GM21737 (cell line): ENCODE measurements around the gene ASTN2.

Experiments
- ATAC-seq: cut with Tn5 transposase; IDR thresholded peaks from one replicate; pipeline ENCODE4 v1.9.1; 2021; ENCODE audit warnings: mild to moderate bottlenecking, moderate library complexity; ENCODE audit not compliant: unreplicated experiment

The ASTN2 gene

DNA sequence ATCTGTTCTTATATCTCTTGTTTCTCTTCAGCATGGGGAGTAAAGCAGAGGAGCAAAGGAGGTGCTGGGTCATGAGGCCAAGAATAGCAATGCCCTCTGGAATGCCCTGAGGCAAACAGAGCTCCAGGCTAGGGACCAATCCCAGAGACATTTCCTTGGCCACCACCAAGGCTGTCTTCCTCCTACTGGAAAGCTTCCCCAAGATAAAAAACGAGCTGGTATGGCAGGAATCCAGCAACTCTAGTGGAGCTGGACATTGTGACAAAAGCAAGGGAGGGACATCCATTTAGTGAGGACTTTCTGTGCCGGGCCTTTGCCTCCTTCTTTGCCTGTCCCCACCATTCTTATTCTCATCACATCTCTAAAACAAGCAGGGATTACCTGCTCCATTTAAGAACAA lies 161.6 kb downstream of the ASTN2 start:
- no peak for ATAC-seq

DNA sequence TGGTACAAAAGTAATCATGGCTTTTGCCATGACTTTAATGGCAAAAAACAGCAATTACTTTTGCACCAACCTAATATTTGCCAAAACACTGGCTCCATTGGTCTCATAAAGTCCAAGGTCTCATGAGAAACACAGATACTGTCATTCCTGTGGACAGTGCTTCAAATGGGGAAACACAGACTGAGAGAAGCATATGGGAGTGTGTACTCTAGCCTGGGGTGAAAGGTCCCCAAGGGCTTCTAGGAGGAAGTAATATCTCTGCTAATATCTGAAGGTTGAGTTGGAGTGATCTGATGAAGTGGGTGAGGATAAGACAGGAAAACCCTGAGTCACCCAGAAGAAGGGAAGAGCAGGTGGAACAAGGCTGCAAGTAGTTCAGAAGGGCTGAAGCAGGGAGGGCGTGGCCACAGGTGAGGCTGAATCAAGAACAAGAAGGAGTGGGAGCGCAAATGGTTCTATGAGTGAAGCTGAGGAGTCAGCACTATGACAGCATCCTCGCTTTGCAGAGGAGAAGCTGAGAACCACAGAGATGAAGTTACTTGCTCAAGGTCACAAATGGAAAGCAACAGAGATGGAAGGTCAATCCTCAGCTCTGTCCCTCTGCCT lies 164.1 kb downstream of the ASTN2 start:
- ATAC-seq: no peak

DNA sequence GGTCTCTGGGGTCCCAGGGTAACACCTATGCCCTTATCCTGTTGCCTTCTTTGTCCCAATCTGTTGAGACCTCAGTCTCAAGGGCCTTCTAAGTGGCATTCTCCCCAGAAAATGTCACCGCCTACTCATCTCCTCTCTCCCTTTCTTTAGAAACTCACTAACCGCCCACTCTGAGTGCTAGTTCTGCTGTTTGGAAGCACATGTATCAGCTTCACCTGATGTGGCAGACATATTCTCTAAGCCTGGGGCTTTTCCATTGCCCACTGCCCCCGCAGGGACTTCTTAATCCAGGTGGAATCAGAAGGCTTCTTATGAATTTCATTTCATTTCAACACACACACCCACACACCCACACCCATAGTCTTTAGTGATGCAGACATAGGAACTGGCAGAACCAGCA lies 165.1 kb downstream of the ASTN2 start:
- no peak for ATAC-seq

DNA sequence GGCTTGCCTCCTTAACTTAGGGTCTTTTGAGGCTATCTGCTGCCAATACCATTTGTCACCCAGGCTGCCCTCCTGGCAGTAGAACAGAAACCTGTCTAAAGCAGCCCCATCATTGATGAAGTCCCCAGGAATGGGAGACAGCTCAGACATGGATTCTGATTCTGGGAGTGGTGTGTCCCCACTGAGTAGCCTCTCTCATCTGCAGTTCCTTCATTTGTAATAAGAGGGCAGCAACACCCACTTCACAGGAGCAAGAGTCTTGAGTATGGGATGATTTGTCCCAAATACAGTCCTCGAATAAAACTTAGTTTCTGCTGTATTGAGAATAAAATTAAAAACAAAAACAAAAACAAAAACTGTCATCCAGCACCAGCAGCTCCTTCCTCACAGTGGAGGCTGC lies 167.6 kb downstream of the ASTN2 start:
- ATAC-seq: no peak

DNA sequence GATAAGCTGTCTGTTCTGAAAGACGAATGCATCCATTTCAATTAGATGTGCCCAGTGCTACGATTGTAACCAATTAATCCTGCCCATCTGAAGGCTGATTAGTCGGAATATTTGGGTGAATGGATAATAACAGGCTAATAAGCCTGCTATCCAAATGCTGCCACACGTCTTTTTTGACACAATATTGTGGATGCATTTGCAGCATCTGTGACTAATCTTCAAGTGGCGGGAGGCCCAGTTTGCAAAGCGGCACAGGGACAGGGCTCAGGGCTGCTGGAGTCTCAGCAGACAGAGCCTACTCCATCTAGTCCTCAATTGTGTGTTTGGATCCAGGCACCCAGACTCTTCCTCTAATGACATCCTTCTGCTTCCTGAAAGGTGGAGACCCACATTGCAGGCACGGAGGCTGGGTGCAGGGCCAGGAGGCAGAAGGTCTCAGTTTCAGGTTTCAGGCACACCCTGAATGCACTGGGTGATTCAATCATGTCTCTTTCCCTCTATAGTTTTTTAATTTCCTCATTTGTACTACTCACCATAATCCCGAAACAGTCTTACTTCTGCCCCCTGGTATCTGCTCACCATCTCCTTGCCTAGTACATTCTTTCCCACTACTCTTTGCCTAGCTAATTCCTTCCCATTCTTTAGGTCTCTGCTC lies 169.6 kb downstream of the ASTN2 start:
- ATAC-seq: no peak

DNA sequence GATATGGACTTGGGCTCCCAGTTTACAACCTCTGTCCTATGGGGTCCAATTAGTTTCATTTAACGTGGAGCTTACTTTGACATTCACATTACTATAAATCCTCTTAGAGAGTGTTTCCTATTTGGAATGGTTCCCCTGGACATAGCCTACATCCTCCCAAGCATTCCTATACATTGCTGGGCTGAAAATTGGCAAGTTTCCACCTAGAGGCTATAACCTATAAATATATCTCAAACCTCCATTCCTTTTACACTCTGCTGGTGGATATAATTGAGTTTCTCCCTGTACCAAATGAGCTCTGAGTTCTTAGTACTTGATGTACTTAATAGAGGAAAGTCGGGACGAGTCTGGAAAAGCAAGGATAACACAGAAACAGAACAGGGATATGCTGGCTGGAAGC lies 172.8 kb downstream of the ASTN2 start:
- no peak for ATAC-seq

DNA sequence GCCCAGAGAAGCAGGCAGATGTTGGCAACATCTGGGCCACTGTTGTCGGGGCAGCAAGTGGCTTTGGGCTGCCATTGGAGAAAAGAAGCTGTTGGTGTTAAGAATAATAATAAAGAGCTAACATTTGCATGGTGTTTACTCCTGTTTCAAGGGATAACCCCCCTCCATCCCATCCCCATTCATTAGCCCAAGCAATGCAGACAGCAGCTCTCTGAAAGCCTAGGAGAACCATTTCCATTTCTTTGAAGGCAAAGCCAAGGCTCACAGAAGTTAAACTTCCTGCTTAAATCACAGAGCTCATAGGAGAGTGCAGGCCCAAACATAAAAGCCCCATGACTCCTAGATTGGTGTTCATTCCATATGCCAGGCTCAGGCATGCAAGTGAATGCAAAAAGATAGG lies 175.4 kb downstream of the ASTN2 start:
- no peak for ATAC-seq

DNA sequence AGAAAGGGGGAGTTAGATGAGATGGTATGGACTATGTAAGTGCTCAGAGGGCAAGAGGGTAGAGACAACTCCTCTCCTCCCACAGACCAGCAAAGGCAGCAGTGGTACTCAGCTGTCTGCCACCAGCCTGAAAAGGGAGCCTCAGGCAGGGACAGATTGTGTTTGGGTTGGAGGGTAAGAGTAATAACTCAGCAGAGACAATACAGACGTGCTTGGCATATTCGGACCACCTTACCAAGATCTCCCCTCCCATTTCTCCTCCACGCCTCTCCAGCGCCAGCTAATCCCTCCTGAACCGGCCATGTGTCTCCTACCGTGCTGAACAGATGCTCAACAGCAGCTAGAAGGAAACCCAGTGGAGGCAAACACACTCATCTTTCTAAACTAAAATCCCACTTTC lies 180.8 kb downstream of the ASTN2 start:
- no peak for ATAC-seq

DNA sequence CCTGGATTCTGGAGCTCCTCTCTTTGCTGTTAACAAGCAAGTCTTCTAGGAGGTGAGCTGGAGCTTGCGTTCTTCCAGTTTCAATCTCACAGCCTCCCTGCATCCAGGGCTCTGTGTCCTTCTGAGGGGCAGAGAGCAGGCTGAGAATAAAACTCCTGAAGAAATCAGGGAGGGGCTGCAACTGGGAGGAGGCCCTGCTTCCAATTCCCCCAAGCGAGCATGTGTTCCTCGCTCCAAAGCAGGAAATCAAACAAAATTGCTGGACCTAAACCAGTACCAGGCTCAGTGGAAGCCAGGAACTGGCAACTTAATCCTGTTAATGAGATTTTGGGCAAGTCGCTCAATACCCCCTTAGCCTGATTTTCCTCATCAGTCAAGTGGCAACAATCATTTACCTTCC lies 181.8 kb downstream of the ASTN2 start:
- ATAC-seq: no peak

DNA sequence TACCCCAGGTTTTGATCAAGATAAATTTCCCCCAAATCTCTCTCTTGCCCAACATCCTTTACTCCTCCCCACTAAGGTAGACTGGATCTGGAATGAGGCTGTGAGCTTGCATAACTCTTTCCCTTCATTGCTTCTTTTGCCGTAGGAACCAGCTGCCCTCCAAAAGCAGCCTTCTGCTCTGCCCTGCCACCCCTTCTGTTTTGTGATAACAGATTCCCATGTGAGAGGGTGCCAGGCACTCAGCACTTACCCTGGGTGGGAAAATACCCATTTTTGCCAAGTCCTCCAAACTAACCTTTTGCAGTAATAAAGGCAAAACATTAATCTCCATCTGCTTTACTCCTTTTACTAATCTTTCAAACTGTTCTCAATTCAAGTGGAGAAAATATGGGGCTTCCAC lies 182.6 kb downstream of the ASTN2 start:
- ATAC-seq: no peak

DNA sequence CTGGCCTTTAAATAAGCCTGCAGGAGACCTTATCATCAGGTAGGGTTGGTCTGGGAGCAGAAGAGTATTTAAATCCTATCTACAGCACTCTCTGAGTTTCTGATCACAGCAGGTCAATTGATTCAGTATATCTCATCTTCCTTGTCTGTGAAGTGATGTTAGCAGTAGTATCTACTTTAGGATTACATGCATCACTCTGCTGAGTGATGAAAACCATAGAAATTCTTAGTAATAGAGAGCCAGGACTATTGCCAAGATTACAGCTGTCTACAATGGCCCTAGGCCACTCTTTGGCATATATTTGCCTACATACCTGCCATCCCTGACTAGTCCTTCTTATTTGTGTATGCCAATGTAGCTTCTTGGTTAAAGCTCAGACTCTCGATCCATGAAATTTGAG lies 183.8 kb downstream of the ASTN2 start:
- ATAC-seq: no peak

DNA sequence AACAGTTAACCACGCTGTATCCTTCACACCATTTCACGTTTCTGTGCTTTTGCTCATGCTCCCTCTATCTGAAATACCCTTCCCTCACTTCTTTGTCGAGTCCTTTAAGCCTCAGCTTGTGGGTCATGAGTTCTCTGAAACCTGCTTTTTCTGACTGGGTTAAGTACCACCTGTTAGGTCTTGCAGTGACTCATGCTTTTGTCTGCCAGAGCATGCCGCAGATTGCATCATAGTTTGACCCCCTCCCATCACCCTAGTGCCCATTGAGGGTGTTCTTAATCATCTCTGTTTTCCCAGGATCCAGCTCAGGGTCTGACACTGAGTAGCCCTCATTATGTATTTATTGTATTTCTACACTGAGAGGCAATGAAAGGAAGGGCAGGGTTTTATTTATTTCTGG lies 190.2 kb downstream of the ASTN2 start:
- no peak for ATAC-seq

DNA sequence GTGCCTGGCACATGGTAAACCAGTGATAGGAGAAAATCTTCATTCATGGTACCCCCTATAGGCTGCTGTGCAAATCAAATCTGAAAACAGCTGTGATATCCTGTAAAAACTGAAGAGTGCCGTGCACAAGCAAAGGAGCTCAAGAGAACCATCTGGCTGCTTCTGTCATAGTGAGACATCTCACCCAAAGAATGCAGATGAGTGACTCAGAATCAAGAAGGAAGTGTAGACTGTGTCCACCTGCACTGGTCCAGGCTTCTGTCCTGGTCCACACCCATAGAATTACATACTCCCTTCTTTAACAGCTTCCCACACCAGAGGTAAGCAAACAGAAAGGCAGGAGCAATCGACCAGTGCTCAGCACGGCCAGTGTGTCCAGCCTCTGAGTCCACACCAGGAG lies 195.9 kb downstream of the ASTN2 start:
- ATAC-seq: no peak

DNA sequence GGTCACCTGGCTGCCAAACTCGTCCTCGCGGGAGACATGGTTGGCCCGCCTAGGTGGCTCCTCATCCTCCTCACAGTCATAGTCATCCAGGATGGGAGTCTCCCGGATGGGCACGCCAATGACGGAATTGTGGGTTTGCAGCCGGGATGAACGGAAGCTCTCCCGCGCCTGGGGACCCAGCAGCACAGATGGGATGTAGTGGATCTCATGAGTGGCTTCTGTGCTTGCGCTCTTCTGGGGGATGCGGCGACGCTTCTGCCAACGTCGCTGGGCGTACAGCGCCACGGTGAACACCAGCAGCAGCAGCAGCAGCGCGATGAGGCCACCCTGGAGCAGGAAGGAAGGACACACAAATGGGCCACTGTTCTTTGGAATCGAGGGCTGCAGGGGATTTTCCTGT lies 200.4 kb downstream of the ASTN2 start:
- no peak for ATAC-seq

DNA sequence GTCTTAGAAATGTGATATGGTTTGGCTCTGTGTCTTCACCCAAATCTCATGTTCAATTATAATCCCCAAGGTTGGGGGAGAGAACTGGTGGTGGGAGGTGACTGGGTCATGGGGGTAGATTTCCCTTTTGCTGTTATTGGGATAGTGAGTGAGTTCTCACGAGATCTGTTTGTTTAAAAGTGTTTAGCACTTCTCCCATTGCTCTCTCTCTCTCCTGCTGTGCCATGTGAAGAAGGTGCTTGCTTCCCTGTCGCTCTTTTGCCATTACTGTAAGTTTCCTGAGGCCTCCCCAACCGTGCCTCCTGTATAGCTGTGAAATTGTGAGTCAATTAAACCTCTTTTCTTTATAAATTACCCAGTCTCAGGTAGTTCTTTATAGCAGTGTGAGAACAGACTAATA lies 203.6 kb downstream of the ASTN2 start:
- no peak for ATAC-seq

DNA sequence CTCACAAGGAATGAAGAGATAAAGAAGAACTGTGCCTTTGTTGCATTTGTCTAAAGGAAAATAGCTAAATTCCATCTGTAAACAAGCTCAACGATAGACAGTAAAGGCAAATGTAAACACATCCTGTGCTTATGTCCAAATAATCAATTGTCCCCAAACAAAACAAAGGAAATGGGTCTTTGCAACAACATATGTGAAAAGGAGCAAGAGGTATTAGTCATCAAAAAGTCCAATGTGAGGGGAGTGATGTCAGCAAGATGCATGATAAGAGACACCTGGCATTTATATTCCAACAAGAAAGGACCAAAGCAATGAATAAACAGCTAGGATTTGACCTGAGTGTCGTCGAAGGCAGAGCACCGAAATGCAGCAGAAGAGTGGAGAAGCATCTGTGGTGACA lies 209.1 kb downstream of the ASTN2 start:
- no peak for ATAC-seq

DNA sequence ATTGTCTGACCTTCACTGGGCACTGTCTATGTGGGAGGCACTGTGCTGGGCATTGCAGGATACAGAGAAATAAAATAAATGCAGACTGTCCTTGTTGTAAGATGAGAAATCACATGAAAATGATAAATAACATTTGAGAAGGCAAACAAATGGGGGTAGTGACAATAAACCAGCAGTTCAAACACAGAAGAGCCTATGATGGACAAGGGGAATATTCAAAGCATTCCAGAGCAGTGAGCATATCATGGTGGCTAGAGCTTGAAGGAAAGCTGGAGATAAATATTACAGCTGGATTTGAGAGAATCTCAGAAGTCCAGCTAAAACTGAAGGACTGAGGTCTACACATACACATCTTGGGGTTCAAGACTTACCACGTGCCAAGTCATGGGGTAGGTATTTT lies 209.9 kb downstream of the ASTN2 start:
- no peak for ATAC-seq

DNA sequence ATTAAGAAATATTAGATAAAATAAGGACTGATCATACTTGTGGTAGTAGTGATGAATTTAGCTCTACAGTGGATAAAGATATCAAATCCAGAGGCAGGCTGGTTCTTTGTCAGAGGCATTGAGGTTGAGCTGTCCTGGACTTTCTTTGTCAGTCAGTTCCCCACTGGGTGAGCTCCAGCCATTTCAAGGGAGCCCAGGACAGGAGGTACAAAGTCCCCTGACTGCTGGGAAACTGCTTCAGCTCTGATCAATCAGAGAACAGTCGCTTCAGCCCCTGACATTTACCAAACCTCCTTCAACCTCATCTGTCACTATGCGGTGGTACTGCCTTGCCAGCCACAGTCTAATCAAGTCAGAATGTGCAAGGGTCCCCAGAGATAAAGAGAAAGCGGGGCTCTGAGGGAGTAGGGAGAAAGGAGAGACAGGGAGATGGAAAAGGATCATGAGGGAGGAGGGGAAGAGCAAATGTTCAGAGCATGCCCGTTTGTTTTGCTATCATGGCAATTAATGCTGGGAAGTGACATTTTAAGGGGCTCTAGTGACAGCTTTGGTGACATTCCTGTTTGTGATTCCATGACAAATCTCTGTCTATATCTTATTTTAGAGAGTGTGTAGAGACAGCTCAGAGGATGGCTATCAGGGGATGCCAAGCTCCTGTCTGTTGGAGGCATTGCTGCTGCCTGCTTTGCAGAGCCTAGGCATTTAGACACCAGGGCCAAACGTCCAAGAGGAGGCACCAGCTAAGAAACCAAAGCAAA lies 223.2 kb downstream of the ASTN2 start:
- ATAC-seq: no peak

DNA sequence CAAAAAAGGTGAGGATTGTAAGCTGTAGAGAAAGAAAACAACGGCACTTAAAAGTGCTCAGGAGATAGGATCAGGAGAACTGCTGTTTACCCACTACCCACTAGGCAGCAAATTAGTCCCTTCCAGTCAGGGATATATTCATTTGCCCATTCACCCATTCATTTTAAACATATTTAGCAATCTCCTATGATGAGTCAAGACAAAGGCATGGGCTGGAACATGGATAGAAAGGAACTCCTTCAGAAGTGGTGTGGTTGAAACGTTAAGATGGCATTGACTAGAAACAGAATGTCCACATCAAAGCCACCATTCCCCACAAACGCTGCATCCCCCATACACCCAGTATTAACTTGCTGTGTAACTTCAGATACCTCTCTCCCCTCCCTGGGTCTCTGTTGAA lies 225.7 kb downstream of the ASTN2 start:
- no peak for ATAC-seq

DNA sequence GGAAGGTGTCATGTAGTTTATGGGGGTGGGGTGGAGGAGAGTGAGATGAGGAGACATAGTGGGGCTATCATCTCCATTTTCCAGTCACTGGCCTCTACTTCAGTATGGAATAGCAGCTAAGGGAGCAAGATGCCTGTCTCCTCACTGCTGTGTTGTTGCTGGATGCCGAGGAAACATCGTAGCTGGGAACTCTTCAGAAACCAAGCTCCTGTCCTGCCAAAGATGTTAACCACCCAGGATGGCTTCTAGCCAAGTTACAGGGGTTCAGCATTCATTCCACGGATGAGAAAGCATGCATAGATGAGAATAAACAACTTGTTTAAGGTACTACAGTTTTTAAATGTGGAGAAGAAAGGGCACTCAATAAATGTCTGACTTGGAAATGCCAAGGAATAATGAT lies 226.5 kb downstream of the ASTN2 start:
- ATAC-seq: no peak

DNA sequence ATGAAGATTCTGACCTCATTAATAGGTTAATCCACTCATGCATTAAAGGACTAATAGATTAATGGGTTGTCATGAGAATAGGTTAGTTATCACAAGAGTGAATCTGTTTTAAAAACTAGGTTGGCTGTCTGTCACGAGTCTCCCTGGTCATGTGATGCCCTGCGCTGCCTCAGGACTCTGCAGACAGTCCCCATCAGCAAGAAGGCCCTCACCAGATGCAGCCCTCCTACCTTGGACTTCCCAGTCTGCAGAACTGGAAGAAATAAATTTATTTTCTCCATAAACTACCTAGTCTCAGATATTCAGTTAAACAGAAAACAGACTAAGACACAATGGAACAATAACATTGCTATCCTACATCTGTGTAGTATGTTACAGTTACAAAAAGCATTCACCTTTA lies 227.4 kb downstream of the ASTN2 start:
- no peak for ATAC-seq

DNA sequence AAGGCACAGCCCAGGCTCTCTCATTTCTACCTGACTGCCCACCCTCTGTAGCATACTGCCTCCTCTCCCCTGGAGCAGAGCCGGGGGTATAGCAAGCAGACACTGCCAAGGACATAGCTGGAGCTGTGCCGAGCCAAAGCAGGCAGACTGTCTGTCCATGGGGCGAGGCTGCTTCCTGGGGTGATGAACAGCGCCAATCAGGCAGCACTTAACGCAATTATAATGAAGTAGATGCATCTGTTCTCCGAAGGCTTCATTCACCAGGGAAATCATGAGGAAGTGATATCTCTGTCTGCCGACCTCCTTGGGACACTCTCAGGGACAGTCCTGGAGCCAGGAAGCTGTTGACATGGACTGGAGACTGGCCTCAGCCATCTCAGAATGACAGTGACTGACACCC lies 230.7 kb downstream of the ASTN2 start:
- no peak for ATAC-seq
